HepG2 (cell line): ENCODE results near the gene RNASE7. TPM values are rescaled to one million over a fixed set of nuclear protein-coding genes. Genes with fewer than 3 reads are reported as not detected.

Experiments used
- CEBPB ChIP-seq: IDR thresholded peaks from 2 replicates; pipeline ENCODE4 v1.6.1; 2011; ENCODE audit warnings: low read depth, low read length, improper control_type of control experiment, borderline replicate concordance
- EED ChIP-seq: sonication (generic); formaldehyde crosslinking; IDR thresholded peaks from 2 replicates; pipeline ENCODE4 v1.5.0; 2020; ENCODE audit warnings: mild to moderate bottlenecking, missing genetic modification reagents
- HNF4A ChIP-seq: sonication (generic); formaldehyde crosslinking; IDR thresholded peaks from 2 replicates; pipeline ENCODE4 v1.4.0; 2020; ENCODE audit warnings: missing genetic modification reagents
- MAF1 ChIP-seq: sonication (generic); formaldehyde crosslinking; IDR thresholded peaks from 2 replicates; pipeline ENCODE4 v1.5.0; 2020; ENCODE audit warnings: missing genetic modification reagents, borderline replicate concordance
- PHF21A ChIP-seq: sonication (generic); formaldehyde crosslinking; IDR thresholded peaks from 2 replicates; pipeline ENCODE4 v1.5.0; 2020; ENCODE audit warnings: mild to moderate bottlenecking, missing genetic modification reagents
- SRSF4 ChIP-seq: fragments of 200-400 bp; formaldehyde crosslinking; IDR thresholded peaks from one replicate; pipeline ENCODE4 v1.6.1; 2018; ENCODE audit warnings: mild to moderate bottlenecking, low read depth, low read length, moderate library complexity; ENCODE audit not compliant: poor library complexity, severe bottlenecking
- ZNF138 ChIP-seq: sonication (generic); formaldehyde crosslinking; IDR thresholded peaks from 2 replicates; pipeline ENCODE4 v1.5.0; 2020; ENCODE audit warnings: mild to moderate bottlenecking, low read depth, missing genetic modification reagents
- ZNF282 ChIP-seq: fragments of 450-650 bp; IDR thresholded peaks from 2 replicates; pipeline ENCODE4 v1.6.1; 2018; ENCODE audit not compliant: partially characterized antibody
- ZNF33B ChIP-seq: sonication (generic); formaldehyde crosslinking; IDR thresholded peaks from 2 replicates; pipeline ENCODE4 v1.5.1; 2020; ENCODE audit warnings: mild to moderate bottlenecking, missing genetic modification reagents
- ZNF552 ChIP-seq: sonication (generic); formaldehyde crosslinking; IDR thresholded peaks from 2 replicates; pipeline ENCODE4 v1.9.0; 2022; ENCODE audit warnings: missing genetic modification reagents, mild to moderate bottlenecking, borderline replicate concordance
- ZNF563 ChIP-seq: sonication (generic); formaldehyde crosslinking; IDR thresholded peaks from 2 replicates; pipeline ENCODE4 v1.8.0; 2022; ENCODE audit warnings: mild to moderate bottlenecking, moderate library complexity, missing genetic modification reagents
- ZNF619 ChIP-seq: sonication (generic); formaldehyde crosslinking; IDR thresholded peaks from 2 replicates; pipeline ENCODE4 v1.4.0; 2020; ENCODE audit warnings: mild to moderate bottlenecking, missing genetic modification reagents
- ZNF709 ChIP-seq: sonication (generic); formaldehyde crosslinking; IDR thresholded peaks from 2 replicates; pipeline ENCODE4 v1.5.0; 2020; ENCODE audit warnings: mild to moderate bottlenecking, missing genetic modification reagents
- polyA plus RNA-seq, 8 experiments: library from polyadenylated mRNA; depleted of rRNA in 3 of 8; stranded (reverse) in 7 of 8; unstranded in 1 of 8; fragments of >200 nt; fragmentation: Illumina TruSeq in 4 of 8; extraction: Trizol in 4 of 8; gene quantifications; 2 replicates each; pipeline versions ENCODE4 v1.2.1 to v1.2.3, GENCODE V29; 2011 to 2016; ENCODE audit warnings: low read depth in 4 of 8, missing spikeins in 1 of 8, mixed read lengths in 1 of 8; ENCODE audit not compliant: insufficient read depth in 1 of 8
- total RNA-seq, 5 experiments: library from RNA; depleted of rRNA; stranded (reverse); fragments of >200 nt; fragmentation: Illumina TruSeq; extraction: Trizol; gene quantifications; 2 replicates each; pipeline ENCODE4 v1.2.3, GENCODE V29; 2016; ENCODE audit warnings: low read depth in 1 of 5
- TF ChIP-seq, protein P1 (sequence below): sonication (generic); formaldehyde crosslinking; IDR thresholded peaks from 2 replicates; pipeline ENCODE4 v1.4.0; 2020; ENCODE audit warnings: missing genetic modification reagents
- TF ChIP-seq, protein P2 (sequence below): sonication (generic); formaldehyde crosslinking; IDR thresholded peaks from 2 replicates; pipeline ENCODE4 v1.5.1; 2020; ENCODE audit warnings: mild to moderate bottlenecking, missing genetic modification reagents, borderline replicate concordance
- TF ChIP-seq, protein P3 (sequence below): sonication (generic); formaldehyde crosslinking; IDR thresholded peaks from 2 replicates; pipeline ENCODE4 v1.5.1; 2020; ENCODE audit warnings: mild to moderate bottlenecking, missing genetic modification reagents, moderate library complexity
- TF ChIP-seq, protein P4 (sequence below): sonication (generic); formaldehyde crosslinking; IDR thresholded peaks from 2 replicates; pipeline ENCODE4 v1.5.0; 2020; ENCODE audit warnings: mild to moderate bottlenecking, missing genetic modification reagents, moderate library complexity
- TF ChIP-seq, protein P5 (sequence below): sonication (generic); formaldehyde crosslinking; IDR thresholded peaks from 2 replicates; pipeline ENCODE4 v1.4.0; 2020; ENCODE audit warnings: mild to moderate bottlenecking, missing genetic modification reagents

Gene RNASE7
- total and polyA plus RNA-seq, 2 of the 13 experiments (the other 11 are each of a cell fraction or from before 2014, with no cell fraction given): 0.04 TPM; not detected in 1

DNA sequence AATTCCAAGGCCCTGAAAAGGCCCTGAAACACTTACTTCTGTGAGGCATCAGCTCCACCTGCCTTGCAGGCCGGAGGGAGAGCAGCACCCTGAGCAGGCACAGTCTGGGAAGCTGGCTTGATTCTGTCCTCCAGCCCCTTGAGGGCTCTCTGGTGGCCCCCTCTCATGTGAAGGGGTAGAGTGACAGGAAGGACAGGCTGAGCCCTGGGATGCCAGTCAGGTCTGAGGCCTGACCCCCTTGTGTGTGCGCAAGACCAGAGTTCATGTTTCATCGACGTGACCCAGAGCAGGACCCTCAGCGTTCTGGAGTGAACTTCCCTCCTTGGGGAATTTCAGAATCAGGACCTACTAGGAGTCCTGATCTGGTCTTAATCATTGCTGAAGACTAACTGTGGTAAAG, 16.7 kb downstream of the RNASE7 start (continued):
- TF ChIP-seq, protein P1, sequence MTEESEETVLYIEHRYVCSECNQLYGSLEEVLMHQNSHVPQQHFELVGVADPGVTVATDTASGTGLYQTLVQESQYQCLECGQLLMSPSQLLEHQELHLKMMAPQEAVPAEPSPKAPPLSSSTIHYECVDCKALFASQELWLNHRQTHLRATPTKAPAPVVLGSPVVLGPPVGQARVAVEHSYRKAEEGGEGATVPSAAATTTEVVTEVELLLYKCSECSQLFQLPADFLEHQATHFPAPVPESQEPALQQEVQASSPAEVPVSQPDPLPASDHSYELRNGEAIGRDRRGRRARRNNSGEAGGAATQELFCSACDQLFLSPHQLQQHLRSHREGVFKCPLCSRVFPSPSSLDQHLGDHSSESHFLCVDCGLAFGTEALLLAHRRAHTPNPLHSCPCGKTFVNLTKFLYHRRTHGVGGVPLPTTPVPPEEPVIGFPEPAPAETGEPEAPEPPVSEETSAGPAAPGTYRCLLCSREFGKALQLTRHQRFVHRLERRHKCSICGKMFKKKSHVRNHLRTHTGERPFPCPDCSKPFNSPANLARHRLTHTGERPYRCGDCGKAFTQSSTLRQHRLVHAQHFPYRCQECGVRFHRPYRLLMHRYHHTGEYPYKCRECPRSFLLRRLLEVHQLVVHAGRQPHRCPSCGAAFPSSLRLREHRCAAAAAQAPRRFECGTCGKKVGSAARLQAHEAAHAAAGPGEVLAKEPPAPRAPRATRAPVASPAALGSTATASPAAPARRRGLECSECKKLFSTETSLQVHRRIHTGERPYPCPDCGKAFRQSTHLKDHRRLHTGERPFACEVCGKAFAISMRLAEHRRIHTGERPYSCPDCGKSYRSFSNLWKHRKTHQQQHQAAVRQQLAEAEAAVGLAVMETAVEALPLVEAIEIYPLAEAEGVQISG: peak; percentile 83
- TF ChIP-seq SRSF4 (no peak), ZNF563 (CRISPR knock-in tag) (no peak), ZNF709 (CRISPR knock-in tag) (no peak), ZNF138 (CRISPR knock-in tag) (no peak), ZNF619 (CRISPR knock-in tag) (no peak), EED (CRISPR knock-in tag) (no peak), PHF21A (CRISPR knock-in tag) (0 out of 2 replicates have a peak, but pooled peaks have one; percentile 23), MAF1 (no peak), HNF4A (CRISPR knock-in tag) (peak; percentile 62), ZNF33B (CRISPR knock-in tag) (no peak), ZNF282 (no peak), CEBPB (no peak), ZNF552 (CRISPR knock-in tag) (no peak)
- TF ChIP-seq, protein P2, sequence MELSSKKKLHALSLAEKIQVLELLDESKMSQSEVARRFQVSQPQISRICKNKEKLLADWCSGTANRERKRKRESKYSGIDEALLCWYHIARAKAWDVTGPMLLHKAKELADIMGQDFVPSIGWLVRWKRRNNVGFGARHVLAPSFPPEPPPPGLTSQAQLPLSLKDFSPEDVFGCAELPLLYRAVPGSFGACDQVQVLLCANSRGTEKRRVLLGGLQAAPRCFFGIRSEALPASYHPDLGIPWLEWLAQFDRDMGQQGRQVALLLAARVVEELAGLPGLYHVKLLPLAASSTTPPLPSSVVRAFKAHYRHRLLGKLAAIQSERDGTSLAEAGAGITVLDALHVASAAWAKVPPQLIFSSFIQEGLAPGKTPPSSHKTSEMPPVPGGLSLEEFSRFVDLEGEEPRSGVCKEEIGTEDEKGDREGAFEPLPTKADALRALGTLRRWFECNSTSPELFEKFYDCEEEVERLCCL (CRISPR knock-in tag): no peak
- TF ChIP-seq, protein P3, sequence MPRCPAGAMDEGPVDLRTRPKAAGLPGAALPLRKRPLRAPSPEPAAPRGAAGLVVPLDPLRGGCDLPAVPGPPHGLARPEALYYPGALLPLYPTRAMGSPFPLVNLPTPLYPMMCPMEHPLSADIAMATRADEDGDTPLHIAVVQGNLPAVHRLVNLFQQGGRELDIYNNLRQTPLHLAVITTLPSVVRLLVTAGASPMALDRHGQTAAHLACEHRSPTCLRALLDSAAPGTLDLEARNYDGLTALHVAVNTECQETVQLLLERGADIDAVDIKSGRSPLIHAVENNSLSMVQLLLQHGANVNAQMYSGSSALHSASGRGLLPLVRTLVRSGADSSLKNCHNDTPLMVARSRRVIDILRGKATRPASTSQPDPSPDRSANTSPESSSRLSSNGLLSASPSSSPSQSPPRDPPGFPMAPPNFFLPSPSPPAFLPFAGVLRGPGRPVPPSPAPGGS (CRISPR knock-in tag): no peak
- TF ChIP-seq, protein P4, sequence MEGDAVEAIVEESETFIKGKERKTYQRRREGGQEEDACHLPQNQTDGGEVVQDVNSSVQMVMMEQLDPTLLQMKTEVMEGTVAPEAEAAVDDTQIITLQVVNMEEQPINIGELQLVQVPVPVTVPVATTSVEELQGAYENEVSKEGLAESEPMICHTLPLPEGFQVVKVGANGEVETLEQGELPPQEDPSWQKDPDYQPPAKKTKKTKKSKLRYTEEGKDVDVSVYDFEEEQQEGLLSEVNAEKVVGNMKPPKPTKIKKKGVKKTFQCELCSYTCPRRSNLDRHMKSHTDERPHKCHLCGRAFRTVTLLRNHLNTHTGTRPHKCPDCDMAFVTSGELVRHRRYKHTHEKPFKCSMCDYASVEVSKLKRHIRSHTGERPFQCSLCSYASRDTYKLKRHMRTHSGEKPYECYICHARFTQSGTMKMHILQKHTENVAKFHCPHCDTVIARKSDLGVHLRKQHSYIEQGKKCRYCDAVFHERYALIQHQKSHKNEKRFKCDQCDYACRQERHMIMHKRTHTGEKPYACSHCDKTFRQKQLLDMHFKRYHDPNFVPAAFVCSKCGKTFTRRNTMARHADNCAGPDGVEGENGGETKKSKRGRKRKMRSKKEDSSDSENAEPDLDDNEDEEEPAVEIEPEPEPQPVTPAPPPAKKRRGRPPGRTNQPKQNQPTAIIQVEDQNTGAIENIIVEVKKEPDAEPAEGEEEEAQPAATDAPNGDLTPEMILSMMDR (CRISPR knock-in tag): peak; percentile 24; the same call in 1 of the 2 replicates
- TF ChIP-seq, protein P5, sequence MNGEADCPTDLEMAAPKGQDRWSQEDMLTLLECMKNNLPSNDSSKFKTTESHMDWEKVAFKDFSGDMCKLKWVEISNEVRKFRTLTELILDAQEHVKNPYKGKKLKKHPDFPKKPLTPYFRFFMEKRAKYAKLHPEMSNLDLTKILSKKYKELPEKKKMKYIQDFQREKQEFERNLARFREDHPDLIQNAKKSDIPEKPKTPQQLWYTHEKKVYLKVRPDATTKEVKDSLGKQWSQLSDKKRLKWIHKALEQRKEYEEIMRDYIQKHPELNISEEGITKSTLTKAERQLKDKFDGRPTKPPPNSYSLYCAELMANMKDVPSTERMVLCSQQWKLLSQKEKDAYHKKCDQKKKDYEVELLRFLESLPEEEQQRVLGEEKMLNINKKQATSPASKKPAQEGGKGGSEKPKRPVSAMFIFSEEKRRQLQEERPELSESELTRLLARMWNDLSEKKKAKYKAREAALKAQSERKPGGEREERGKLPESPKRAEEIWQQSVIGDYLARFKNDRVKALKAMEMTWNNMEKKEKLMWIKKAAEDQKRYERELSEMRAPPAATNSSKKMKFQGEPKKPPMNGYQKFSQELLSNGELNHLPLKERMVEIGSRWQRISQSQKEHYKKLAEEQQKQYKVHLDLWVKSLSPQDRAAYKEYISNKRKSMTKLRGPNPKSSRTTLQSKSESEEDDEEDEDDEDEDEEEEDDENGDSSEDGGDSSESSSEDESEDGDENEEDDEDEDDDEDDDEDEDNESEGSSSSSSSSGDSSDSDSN (CRISPR knock-in tag): 0 out of 2 replicates have a peak, but pooled peaks have one; percentile 26
